HG02973 (cell line): ENCODE data around the gene LRP1B.

Source experiments
- ATAC-seq: cut with Tn5 transposase; IDR thresholded peaks from one replicate; pipeline ENCODE4 v1.9.1; 2021; ENCODE audit warnings: moderate library complexity; ENCODE audit not compliant: unreplicated experiment

The LRP1B gene

DNA sequence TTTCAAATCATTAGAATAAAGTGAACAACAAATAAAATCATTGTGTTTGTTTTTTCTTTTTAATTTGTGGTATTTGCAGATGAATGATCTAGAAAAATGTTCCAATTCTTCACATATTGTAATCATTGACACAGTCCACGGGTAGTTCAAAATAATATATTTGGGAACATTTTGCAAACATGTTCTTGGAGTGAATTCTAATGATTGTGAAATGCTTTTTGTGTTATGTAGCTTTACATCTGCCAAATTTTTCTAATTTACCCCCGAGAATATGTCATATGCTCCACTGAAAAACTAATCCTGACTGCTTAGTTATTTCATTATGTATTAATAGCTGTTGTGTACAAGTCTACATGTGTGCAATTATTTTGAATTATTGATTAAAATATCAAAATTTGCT is 1882.2 kb downstream of the LRP1B start:
- ATAC-seq = no peak

DNA sequence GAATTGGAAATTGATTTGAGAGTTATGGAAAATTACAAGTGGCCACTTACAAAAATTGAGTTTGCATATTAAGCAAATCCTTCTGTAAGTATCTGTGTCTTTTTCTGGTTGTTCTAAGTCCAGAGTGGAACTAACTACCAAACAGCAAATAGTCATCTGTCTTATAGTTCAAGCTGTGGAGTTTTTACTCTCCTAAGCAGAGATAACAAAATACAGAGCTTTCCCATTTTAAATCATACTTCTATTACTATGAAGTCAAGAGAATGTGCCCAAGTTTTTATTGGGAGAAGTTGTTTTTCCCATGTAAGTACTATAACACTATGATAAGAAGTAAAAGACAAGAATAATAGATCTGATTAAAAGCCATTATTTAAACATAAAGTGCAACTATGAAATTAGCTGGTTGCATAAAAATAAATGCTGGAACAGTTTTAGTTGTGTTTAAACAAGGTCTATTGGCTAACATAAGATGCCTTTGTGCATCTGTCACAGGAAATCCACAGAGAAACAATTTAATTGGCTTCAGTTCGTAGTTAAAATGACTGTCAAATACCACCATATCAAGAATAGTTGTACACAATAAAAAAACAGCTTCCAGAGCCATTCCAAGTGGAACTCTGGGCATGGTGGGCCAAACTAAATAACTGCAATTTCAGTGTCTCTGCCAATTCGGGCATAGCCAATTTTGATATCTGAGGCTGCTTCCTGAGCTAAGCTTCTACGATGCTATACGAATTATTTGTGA is 1883.2 kb downstream of the LRP1B start:
- no peak for ATAC-seq

DNA sequence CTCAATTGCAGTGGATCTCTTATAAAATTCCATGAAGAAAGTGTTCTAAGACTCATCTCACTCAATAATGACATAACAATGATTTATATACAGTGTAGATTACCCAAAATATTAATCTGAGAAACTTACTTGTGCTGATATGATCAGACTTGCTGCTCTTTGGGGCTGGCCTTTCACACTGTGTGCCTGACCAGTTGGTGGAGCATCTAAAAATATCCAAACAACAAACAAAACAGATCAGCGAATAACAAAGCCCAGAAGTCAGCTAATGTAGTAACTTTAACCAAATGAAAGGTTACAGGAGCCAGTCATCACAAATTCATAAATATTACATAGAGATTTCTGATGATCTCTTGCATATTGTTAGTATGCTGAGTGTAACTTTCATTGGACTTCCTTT is 1883.9 kb downstream of the LRP1B start:
- ATAC-seq = no peak

- ATAC-seq = no peak
These were observed 1884.8 kb downstream of the LRP1B start for GRCh38 chr2:140246058-140246457.

DNA sequence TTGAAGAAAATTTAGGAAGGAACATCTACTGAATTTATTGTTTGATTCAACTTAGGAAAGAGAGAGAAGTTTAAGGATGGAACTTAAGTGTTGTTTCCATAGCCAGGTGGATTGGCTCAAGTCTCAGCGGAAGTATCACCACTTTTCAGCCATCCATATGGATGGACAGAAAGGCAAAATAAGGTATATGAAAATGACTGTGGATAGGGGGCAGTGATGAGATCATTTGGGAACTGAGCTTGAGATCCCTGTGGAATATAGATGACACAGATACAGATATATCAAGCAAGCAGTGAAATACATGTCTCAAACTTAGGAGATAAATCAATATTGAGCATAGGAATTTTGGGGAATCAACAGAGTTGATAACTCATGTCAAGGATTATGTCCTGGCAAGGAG is 1887.9 kb downstream of the LRP1B start:
- no peak for ATAC-seq

- ATAC-seq = no peak
These were observed 1896.7 kb downstream of the LRP1B start for GRCh38 chr2:140234116-140234515.

DNA sequence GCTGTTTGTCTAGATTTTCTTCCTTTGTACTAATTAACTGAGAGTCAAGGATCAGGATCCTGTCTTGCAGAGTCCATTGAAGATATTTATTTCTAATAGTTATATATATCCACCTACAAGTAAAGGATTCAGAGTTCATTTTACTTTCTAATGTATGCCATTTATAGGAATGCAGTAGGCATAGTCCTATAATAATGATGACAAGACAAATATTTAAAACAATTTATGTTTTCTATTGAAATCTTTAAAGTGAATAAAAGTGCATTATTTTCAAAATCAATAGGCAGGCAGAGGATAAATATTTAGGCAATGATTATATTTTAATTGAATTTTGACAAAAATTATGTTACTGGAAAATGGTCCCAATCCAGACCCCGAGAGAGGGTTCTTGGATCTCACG is 1919.9 kb downstream of the LRP1B start:
- ATAC-seq = no peak

- no peak for ATAC-seq
These were observed 1925.7 kb downstream of the LRP1B start for GRCh38 chr2:140205093-140205492.

- ATAC-seq = no peak
These were observed 1927.5 kb downstream of the LRP1B start for GRCh38 chr2:140203347-140203746.

- no peak for ATAC-seq
These were observed 1929.2 kb downstream of the LRP1B start for GRCh38 chr2:140201572-140201971.

DNA sequence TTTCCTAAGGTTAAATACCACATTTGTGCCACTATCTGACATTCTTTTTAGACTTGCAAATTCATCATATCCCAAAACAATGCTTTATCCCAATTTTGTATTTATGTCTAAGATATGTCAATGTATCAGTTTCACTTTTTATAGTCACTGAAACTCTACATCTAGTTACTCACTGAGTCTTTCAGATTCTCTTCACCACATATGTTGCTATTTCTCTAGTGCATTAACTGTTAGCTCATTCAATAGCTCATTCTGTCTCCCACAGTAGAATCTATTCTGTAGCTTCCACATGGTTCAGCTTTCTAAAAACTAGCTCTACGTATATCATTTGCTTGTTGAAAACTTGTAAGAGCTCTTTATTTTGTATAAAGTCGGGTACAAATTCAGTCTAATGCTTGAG is 1930.1 kb downstream of the LRP1B start:
- no peak for ATAC-seq

DNA sequence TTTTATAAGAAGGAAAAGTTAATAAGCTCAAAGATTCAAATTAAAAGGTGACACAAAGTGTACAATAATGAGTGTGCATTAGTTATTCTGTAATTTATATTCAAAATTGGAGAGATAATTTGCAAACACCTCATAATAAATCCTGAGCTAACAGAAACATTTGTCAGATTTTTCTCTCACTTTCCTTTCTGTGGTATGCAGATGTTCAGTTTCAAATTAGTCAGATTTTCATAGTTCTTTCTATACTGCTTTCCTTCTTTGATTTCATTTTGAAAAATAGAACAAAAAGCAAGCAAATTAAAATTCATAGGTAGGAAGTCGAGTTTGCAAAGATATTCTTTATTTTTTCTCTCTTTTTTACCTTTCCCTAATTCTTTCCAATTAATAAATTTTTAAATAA is 1930.5 kb downstream of the LRP1B start:
- ATAC-seq = no peak

- no peak for ATAC-seq
These were observed 1931.5 kb downstream of the LRP1B start for GRCh38 chr2:140199312-140199711.

- ATAC-seq = no peak
These were observed 1943.7 kb downstream of the LRP1B start for GRCh38 chr2:140187086-140187485.

GRCh38 chr2:140186313-140186712 is 1944.5 kb downstream of the LRP1B start:
- ATAC-seq = no peak

GRCh38 chr2:140185076-140185475 is 1945.7 kb downstream of the LRP1B start:
- ATAC-seq = no peak

GRCh38 chr2:140183056-140183765 is 1947.6 kb downstream of the LRP1B start:
- ATAC-seq = no peak
